ENCODE measurements around the gene CFAP69. TPM values are rescaled to one million over a fixed set of nuclear protein-coding genes. Genes with fewer than 3 reads are reported as not detected.

Gene CFAP69
- total RNA-seq, 1 experiment from 2014 or later: 2.3 TPM

DNA sequence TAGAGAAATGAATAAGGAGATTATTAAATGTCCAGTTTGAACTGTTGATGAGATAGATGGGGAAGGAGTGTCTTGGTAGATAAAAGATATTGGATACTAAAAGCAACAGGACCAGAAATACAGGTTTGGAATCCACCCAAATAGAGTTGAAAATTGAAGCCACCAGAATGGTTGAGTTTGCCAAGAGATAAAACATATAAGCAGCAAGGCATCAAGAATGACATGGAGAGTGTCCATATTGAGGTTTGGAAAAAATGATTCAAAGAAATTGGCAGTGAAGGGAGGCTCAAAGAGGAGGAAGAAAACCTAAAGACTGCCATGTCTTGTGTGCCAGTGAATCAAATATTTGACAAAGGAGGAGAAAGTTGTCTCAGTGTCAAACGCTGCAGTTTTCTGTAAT, 24.2 kb downstream of the CFAP69 start:
- DNase-seq (ENCODE audit: low read depth): no peak

DNA sequence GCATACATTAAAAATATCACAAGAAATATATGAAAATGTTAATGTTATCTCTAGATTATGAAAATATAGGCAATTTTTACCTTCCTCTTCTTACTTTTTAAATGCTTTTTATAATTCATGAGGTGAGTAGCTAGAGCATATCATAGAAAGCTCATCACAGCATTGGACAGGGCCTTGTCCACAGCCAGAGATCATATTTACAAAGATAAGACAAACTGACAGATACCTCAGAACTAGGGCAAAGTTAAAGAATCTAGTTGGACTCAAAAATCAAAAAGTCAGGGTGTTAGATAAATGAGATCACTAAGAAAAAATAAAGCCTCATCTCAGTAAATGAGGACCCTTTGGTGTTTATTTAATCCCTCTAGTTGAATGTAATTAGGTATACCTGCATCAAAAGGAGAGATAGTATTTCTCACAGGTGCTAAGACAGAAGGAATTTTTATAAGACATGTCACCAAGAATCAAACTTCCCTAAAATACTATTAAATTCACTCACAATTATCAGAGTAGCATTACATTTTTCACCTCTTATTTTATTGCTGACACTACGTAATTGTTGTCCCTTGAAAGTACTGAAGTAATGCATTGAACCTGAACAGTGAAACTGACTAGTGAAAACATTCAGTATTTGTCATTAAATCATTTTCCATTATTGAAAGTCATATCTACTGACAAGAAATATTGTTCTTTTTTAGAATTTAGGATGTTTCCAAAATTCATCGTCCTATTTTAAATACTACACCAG, 25.6 kb downstream of the CFAP69 start:
- no peak for DNase-seq (ENCODE audit: low read depth)

DNA sequence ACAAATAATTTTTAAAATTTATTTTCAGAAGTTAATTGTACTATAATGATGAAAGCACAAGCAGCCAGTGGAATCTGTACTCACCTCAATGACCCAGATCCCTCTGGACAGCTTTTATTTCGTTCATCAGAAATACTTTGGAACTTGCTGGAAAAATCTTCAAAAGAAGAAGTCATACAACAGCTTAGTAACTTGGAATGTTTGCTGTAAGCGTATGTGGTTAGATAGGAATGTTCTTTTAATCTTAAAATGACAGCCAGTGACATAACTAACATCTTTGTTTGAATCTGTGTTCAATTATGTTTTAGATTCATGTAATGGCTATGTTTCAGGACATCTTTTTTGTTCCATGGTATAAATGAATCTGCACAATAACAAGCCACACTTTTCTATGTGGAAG, 26.8 kb downstream of the CFAP69 start:
- DNase-seq (ENCODE audit: low read depth): peak; percentile 15

DNA sequence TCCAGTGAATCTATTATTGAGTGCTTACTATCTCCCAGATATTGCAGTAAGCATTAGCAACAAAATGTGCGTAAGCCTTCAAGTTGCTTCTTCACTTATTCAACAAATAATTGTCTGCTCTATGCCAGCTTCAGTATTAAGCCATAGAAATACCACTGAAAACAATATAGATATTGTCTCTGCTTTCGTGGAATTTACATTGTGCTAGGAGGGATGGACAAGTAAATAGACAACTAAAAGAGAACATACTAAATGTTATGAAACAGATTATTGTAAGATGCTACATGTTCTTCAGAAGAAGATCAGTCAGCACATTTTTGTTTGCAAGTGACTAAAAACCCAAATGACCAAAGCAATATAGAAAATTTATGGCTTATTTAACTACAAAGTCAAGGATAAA, 27.3 kb downstream of the CFAP69 start:
- no peak for DNase-seq (ENCODE audit: low read depth)

DNA sequence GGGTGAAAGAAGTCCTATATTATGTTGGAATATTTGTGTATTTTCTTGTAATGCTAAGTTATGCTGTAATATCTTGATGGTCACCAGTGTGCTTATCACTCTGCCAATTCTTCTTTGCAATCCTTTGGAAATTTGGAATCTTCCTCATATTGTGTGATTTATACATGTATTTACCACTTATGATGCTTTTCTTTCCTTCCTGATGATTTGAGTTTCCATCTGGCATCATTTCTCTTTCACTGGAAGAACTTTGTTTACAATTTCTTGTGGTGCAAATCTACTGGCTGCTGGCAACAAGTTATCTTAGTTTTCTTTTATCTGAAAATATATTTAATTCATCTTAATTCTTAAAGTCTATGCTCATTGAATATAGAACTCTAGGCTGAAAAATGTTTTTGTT, 29.2 kb downstream of the CFAP69 start:
- no peak for DNase-seq (ENCODE audit: low read depth)

DNA sequence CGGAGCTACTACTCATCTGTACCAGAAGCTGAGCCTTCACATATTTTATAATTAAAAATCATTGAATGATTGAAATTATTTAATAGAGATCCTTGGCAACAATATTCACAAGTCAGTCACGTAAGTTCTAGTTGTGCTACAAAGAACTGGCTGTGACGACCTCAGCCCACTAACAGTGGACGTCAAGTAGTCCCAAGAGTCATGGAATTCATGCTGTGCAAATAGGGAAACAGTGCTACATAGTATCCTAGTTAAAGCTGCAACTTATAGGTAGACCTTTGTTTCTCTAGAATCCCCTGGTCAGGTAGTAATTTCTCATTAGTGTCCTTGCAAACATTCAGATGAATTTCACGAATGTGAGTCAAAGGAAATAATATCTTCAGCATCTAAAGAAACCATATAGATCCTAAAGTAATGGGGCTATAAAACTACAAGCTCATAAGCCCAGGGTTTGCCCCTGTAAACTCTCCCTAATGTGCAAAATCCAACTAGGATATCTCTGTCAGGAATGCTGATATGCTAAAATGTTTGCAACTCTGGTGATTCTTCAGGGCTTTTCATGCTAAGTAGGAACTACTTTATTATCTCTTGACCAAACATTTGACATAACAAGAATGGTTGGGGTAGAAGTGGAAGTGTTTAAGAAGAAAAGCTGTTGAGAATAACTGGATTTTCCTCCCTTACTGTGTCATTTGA, 31.2 kb downstream of the CFAP69 start:
- no peak for DNase-seq (ENCODE audit: low read depth)

DNA sequence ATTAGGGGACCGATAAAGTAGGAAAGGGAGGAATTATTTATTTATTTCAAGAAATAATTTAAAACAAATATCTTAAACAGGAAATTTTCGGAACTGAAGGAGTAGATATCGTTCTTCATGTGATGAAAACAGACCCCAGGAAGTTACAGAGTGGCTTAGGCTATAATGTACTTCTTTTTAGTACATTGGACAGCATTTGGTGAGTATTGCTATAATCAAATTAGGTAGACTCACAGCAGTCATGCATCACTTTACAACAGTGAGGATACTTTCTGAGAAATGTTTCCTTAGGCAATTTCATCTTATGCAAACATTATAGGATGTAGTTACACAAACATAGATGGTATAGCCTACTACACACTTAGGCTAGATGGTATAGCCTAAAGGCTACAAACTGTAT, 43.2 kb downstream of the CFAP69 start:
- no peak for DNase-seq (ENCODE audit: low read depth)

DNA sequence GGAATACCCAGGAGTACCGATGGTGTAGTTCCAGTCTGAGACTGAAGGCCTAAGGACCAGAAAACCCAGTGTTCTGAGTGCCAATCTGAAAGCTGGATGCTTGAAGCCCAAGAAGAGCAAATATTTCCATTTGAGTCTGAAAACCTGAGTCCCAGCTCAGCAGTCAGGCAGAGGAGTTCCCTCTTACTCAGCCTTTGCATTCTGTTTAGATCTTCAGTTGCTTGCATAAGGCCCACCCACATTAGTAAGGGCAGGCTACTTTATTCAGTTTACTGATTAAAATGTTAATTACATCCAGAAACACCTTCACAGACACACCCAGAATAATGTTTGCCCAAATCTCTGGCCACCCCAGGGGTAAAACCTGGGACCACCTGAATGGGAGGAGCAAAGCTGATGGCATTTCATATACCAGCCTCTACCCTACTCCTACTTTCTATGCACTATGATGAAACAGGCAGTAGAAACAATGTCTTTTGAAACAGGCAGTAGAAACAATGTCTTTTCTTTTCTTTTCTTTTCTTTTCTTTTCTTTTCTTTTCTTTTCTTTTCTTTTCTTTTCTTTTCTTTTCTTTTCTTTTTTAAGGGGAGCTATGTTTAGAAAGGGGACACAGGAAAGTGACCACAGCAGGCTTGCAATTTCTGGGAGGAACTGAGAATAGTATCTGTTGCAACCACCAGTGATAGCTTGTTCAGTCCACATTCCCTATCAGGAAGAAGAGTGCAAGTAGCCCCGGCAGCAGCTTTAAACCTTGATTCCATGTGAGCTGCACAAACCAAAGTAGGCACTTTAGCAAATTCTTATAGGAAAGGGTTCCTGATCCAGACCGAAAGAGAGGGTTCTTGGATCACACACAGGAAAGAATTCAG, 45.5 kb downstream of the CFAP69 start:
- no peak for DNase-seq (ENCODE audit: low read depth)

DNA sequence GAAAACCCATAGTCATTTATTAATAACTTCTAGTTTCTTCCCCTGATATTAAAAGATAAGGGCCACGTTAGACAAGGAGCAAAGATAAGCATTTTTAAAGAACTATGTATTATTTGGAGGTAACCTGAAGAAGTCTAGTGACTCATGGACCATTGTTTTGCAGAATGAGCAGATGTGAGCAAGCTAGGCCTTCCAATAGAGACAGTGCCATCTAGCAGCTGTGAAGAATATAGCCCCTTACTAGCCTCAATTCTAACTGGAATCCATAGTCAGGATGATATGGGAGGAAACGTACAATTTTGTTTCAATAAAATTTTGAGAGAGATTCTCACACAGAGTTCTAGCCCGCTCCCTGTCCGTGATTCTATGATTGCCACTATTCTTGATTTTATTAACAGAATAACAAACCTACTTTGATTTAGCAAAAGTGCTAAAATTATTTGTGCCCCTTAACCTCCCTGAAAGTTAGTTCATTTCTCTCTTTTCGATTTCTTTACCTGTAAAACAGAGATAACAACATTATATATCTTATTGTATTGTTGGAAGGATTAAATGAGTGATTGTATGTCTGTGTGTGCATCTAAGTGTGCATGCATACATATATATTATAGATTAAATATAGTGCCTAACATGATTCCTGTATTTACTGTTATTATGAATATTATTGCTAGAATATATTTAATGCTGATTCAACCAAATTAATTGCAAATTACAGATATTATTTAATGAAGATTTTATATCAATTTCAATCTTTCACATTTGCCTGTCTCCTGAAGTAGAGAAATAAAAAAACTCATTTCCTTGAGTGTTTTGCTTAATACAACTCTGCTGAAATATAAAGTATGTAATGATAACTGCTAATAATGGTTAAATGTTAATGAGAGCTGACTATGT, 53.4 kb downstream of the CFAP69 start:
- DNase-seq (ENCODE audit: low read depth): peak; percentile 71

DNA sequence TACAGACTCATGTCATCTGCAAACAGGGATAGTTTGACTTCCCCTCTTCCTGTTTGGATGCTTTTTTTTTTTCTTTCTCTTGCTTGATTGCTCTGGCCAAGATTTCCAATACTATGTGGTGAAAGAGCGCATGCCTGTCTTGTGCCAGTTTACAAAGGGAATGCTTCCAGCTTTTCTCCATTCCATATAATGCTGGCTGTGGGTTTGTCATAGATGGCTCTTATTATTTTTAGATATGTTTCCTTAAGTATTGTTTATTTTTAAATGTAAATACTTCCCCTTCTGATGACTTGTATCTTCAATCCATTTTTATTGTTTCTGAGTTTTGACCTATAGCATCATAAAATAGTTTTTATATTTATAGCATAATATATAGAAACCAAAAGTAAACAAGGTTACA, 58.3 kb downstream of the CFAP69 start:
- no peak for DNase-seq (ENCODE audit: low read depth)

DNA sequence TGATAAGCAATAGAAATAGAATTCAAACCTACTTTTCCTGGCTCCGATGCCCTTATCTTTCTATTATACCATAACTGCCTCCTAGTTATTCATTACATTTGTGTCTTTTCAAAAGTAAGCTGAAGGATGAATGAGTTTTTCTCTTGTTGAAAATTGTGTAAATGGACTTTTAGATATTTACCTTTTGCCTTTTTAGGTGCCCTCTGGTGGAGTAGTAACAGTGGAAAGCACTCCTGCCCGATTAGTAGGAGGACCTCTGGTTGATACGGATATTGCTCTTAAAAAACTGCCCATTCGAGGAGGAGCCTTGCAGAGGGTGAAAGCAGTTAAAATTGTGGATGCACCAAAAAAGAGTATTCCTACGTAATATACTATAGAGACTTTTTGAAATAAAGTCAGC, 64.9 kb downstream of the CFAP69 start:
- DNase-seq (ENCODE audit: low read depth): no peak

DNA sequence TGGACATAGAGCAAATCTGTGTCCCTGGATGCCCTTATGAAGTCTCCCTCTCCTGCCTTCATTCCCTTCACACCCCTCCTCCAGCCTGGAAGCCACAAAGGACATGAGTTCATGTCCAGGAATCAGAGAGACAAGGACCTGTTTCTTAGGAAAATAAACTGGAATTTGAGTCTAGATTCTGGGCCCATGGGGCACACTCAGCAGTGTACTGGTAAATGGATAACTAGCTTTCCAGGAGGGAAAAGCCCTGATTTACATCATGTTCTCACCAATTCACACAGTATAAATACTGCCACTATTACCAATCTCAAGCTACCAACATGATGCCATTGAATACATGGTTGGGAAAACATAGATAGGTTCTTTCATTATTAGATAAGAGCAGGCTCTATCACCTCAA, 66.2 kb downstream of the CFAP69 start:
- DNase-seq (ENCODE audit: low read depth): no peak

DNA sequence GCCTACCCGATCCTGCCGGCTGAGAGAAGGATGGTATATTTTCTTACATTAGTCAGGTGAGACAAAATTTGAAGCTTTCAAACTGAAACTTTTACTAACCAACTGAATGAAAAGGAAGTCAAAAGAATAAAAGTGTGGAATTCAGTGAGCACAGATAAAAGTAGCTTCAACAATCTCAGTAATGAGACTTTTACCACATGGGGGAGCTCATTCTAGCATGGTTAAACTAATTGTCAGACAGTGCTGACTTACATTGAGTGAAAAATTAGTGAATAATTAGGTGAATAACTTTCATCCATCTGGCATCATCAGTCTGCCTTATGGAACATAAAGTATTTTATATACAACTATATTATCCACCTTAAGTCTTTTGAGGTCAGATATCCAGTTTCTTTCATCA, 67.8 kb downstream of the CFAP69 start:
- no peak for DNase-seq (ENCODE audit: low read depth)

DNA sequence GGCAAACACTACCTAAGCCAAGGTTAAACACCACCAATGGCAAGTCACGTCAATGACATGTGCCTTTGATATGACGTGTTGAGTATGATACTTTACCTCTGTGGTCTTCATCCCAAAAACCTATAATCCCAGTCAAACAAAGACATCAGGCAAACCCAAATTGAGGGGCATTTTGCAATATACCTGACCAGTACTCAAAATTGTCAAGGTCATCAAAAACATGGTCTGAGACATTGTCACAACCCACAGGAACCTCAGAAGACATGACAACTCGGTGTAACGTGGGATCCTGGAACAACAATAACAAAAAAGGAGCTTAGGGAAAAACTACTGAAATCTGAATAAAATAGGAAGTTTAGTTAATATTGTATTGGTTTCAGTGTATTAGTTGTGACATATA, 68.9 kb downstream of the CFAP69 start:
- no peak for DNase-seq (ENCODE audit: low read depth)

DNA sequence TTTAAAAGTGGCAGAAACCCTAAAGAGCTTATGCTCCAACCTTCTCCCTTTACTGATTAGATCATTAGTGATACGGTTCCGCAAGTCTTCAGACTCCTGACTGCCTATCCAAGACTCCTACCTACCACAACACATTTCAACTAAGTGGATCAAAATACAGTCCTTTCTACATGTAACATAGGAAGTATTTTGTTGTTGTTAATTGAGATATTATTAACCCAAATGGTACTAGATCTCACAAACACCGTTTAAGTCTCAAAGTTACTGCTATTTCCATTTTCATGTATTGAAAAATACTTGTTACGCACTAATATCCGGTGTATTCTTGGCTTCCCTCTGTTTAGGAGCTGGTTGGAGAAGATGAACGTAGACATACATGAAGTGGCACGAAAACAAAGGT, 75.0 kb downstream of the CFAP69 start:
- DNase-seq (ENCODE audit: low read depth): no peak

DNA sequence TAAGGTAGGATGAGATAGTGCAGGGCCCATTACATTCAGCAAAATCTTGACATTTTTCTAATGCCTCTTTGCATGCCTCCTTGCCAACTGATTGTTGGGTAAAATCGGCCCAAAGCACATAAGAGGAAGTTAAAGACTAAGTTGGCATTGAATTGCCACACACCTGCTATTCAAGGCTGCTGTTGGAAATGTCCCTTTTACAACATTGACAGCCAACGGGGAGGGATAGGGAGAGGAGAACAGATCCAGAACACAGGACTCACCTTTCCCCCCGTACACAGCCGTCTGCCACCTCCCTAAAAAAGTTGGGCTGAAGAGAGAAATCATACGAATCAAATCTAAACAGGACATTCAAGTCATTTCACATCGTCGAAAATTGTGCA, 75.4 kb downstream of the CFAP69 start:
- DNase-seq (ENCODE audit: low read depth): no peak

DNA sequence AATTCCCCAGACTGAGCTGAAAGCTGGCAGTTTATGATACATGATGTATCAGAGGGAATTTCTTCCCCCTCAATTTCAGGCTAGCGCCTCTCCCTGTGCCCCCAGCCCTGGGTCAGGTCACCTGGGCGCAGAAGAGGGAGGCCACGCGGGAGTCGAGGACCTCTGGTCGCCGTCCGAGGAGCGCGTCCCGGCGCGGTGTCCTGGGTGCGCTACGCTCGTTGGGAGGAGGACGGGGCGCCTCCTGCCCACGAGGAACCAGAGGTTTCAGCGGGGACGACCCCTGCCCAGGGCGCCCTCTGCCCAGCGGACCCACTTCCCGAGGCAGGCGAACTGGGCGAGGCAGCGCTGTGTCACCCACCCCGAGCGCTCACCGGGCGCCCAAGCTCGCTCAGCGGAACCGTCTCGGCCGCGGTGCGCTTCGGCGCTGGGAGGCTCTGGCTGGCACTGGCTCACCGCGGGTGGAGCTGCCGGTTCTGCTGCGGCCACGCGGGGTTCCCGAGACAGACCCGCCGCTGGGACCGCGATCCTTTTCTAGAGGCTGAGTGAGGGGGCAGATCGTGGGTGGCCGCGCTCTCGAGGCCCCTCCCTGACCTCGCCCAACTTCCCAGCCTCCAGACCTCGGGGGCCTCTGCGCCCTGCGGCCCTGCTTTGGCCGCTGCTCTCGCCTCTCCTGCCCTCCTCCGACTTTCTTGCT, 76.0 kb downstream of the CFAP69 start, which contains the start of gene FAM237B:
Gene FAM237B (minus strand): TSS at position 504 of the 694 bp plus-strand sequence. CDS start 1,556 bp downstream, outside the sequence.
- no peak for DNase-seq (ENCODE audit: low read depth)

DNA sequence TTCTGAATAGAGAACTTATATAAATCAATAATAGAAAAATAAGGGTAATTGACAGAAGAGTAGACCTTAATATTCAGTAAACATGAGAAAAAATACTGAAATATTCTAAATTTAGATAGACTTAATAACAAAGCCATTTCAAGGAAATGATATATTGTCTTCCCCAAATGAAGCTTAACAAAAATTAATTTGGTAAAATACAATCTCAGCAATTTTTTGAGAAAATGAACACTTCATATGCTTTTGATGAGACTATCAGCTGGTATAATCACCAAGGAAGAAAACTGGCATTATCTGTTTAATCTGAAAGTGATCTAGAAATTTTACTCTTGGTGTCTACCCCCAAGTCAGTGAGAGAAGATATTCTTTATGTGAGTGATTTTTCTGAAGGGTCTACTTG, 77.9 kb downstream of the CFAP69 start:
- DNase-seq (ENCODE audit: low read depth): no peak

DNA sequence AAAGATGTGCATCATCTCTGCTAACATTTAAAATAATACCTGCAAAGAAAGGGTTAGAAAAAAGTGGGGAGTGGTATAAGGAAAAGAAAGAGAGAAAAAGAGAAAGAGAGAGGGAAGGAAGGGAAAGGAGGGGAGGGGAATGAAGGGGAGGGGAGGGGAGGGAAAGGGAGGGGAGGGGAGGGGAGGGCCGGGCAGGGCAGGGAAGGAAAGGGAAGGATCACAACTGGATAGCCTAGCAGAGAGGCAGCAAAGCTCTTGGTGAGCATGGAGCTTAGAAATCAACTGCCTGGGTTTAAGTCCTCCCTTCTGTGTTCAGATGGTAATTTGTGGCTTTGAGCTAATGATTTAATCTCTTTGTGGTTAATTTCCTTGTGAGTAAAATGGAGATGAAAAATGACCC, 81.5 kb downstream of the CFAP69 start:
- no peak for DNase-seq (ENCODE audit: low read depth)

DNA sequence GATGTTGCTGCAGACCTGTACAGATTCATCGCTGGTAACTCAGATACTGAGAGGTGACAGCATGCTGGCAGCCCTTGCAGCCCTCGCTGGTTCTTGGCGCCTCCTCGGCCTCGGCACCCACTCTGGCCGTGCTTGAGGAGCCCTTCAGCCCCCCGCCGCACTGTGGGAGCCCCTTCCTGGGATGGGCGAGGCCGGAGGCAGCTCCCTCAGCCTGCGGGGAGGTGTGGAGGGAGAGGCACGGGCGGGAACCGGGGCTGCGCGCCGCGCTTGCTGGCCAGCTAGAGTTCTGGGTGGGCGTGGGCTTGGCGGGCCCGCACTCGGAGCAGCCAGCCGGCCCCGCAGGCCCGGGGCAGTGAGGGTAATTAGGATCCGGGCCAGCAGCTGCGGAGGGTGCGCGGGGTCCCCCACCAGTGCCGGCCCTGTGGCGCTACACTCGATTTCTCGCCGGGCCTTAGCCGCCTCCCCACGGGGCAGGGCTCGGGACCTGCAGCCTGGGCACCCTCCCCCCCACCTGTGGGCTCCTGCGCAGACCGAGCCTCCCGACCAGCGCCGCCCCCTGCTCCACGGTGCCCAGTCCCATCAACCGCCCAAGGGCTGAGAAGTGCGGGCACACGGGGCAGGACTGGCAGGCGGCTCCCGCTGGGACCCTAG, 89.3 kb downstream of the CFAP69 start:
- no peak for DNase-seq (ENCODE audit: low read depth)

Measured in HT1080 (cell line).